ENCODE data around the gene LRRC59.
"Not testable (repeated sequence)": the region's sequence is repeated elsewhere in the genome, so short reads cannot be mapped to it uniquely, and the experiment has no call there.

LRRC59 gene

GRCh38 chr17:50407921-50408320 is 10.6 kb upstream of the LRRC59 start:
- no peak overlapping the region for H3K4me2 ChIP-seq (ENCODE audit: low read length)
- H3K27ac ChIP-seq (ENCODE audit: low read length), result no peak overlapping the region
- 0 out of 2 replicates have a peak, but pooled peaks cover 4% of the 10 kb centered on the region for H3K9me3 ChIP-seq (ENCODE audit: insufficient read depth, low read length)
- H4K20me1 ChIP-seq (ENCODE audit: insufficient read depth, low read length), result no peaks in the 10 kb centered on the region
- H3K4me3 ChIP-seq (ENCODE audit: low read length), result no peak overlapping the region
- no peaks in the 10 kb centered on the region for H3K36me3 ChIP-seq (replicated peaks; ENCODE audit: low read depth, low read length)
- H3K4me1 ChIP-seq (ENCODE audit: low read length), result peaks cover 15% of the 10 kb centered on the region
- H3K79me2 ChIP-seq (ENCODE audit: low read length), result no peaks in the 10 kb centered on the region
- no peak for TF ChIP-seq EZH2phosphoT487 (IDR thresholded peaks at IDR 0.05; ENCODE audit: low read depth)
- TF ChIP-seq, protein P1, sequence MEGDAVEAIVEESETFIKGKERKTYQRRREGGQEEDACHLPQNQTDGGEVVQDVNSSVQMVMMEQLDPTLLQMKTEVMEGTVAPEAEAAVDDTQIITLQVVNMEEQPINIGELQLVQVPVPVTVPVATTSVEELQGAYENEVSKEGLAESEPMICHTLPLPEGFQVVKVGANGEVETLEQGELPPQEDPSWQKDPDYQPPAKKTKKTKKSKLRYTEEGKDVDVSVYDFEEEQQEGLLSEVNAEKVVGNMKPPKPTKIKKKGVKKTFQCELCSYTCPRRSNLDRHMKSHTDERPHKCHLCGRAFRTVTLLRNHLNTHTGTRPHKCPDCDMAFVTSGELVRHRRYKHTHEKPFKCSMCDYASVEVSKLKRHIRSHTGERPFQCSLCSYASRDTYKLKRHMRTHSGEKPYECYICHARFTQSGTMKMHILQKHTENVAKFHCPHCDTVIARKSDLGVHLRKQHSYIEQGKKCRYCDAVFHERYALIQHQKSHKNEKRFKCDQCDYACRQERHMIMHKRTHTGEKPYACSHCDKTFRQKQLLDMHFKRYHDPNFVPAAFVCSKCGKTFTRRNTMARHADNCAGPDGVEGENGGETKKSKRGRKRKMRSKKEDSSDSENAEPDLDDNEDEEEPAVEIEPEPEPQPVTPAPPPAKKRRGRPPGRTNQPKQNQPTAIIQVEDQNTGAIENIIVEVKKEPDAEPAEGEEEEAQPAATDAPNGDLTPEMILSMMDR (IDR thresholded peaks at IDR 0.05; ENCODE audit: low read depth, low read length), result no peak
- H3K27me3 ChIP-seq (ENCODE audit: low read depth, low read length), result no peaks in the 10 kb centered on the region
- no peak overlapping the region for H3K9ac ChIP-seq (ENCODE audit: low read length)
- no peak overlapping the region for H2AFZ ChIP-seq (ENCODE audit: low read depth, low read length)

DNA sequence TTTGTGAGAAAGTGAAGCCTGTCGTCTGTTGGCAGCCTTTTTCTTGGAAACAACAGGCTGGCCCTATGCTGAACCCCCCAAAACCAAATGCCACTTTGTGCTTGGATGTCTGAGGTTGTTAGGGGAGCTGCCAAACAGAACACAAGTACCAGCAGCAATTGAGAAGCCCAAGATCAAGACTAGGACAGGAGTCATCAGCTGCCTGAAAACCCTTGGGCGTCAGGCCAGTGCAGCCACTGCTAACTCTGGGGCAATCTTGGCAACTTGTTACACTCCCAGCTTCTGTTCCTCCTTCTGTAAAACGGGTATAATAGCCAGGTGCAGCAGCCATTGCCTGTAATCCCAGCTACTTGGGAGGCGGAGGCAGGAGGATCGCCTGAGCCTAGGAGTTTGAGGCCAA is 9.3 kb upstream of the LRRC59 start:
- Histone ChIP-seq H3K4me2 (ENCODE audit: low read length) (no peak overlapping the region), H3K27ac (ENCODE audit: low read length) (no peak overlapping the region), H4K20me1 (ENCODE audit: insufficient read depth, low read length) (no peaks in the 10 kb centered on the region), H3K36me3 (replicated peaks; ENCODE audit: low read depth, low read length) (no peaks in the 10 kb centered on the region), H2AFZ (ENCODE audit: low read depth, low read length) (0 out of 2 replicates have a peak overlapping the region, but pooled peaks have one; percentile 30), H3K9me3 (ENCODE audit: insufficient read depth, low read length) (no peaks in the 10 kb centered on the region), H3K27me3 (ENCODE audit: low read depth, low read length) (no peaks in the 10 kb centered on the region), H3K79me2 (ENCODE audit: low read length) (no peaks in the 10 kb centered on the region), H3K4me3 (ENCODE audit: low read length) (no peak overlapping the region), H3K4me1 (ENCODE audit: low read length) (peaks cover 6% of the 10 kb centered on the region), H3K9ac (ENCODE audit: low read length) (no peak overlapping the region)
- TF ChIP-seq, protein P1 (IDR thresholded peaks at IDR 0.05; ENCODE audit: low read depth, low read length), result no peak
- no peak for TF ChIP-seq EZH2phosphoT487 (IDR thresholded peaks at IDR 0.05; ENCODE audit: low read depth)

DNA sequence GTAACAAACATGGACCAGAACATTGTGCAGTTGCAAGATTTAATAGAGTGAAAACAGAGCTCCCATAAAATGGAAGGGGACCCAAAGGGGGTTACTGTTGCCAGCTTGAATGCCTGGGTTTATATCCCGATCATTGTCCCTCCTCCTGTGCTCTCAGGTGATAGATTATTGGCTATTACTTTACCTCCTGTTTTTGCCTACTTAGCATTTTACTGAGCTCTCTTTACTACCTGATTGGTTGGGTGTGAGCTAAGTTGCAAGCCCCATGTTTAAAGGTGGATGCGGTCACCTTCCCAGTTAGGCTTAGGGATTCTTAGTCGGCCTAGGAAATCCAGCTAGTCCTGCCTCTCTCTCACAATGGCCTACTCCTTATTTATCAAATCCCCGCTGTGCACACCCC is 8.0 kb upstream of the LRRC59 start:
- not testable (repeated sequence) for H3K9me3 ChIP-seq (ENCODE audit: insufficient read depth, low read length); H3K27me3 ChIP-seq (ENCODE audit: low read depth, low read length); H2AFZ ChIP-seq (ENCODE audit: low read depth, low read length)

GRCh38 chr17:50399591-50399990 is 2.3 kb upstream of the LRRC59 start:
- Histone ChIP-seq H4K20me1 (ENCODE audit: insufficient read depth, low read length) (peaks cover 13% of the 10 kb centered on the region; the same call in 1 of the 2 replicates), H3K79me2 (ENCODE audit: low read length) (peaks cover 30% of the 10 kb centered on the region), H3K36me3 (replicated peaks; ENCODE audit: low read depth, low read length) (peaks cover 14% of the 10 kb centered on the region), H3K4me1 (ENCODE audit: low read length) (peaks cover 18% of the 10 kb centered on the region)
- not testable (repeated sequence) for H3K4me2 ChIP-seq (ENCODE audit: low read length); H3K4me3 ChIP-seq (ENCODE audit: low read length); H3K9me3 ChIP-seq (ENCODE audit: insufficient read depth, low read length); H3K27ac ChIP-seq (ENCODE audit: low read length); H2AFZ ChIP-seq (ENCODE audit: low read depth, low read length); H3K9ac ChIP-seq (ENCODE audit: low read length); H3K27me3 ChIP-seq (ENCODE audit: low read depth, low read length)

More for the DNA sequence above, 8.0 kb upstream of the LRRC59 start:
- not testable (repeated sequence) for H3K79me2 ChIP-seq (ENCODE audit: low read length); H4K20me1 ChIP-seq (ENCODE audit: insufficient read depth, low read length); H3K36me3 ChIP-seq (replicated peaks; ENCODE audit: low read depth, low read length); H3K4me3 ChIP-seq (ENCODE audit: low read length); H3K4me2 ChIP-seq (ENCODE audit: low read length); H3K4me1 ChIP-seq (ENCODE audit: low read length); H3K27ac ChIP-seq (ENCODE audit: low read length); H3K9ac ChIP-seq (ENCODE audit: low read length)

DNA sequence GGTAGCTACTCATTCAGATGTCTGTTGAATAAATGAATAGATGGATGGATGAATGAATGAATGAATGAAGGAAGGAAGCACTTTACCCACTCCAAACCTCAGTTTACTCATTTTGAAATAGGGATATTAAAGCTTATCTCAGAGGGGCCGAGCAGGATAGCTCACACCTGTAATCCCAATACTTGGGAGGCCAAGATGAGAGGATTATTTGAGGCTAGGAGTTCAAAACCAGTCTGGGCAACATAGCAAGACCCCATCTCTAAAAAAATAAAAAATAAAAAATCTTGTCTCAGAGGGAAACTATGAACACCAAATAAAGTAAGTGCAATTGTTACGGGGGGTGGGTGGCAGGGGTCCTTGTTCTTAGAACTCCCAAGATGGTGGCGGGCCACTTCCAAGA is 1.3 kb upstream of the LRRC59 start:
- H3K4me3 ChIP-seq (ENCODE audit: low read length); H2AFZ ChIP-seq (ENCODE audit: low read depth, low read length): not testable (repeated sequence)

More for the DNA sequence above, 1.3 kb upstream of the LRRC59 start:
- H3K27me3 ChIP-seq (ENCODE audit: low read depth, low read length); H3K9ac ChIP-seq (ENCODE audit: low read length); H3K4me2 ChIP-seq (ENCODE audit: low read length); H3K27ac ChIP-seq (ENCODE audit: low read length); H3K9me3 ChIP-seq (ENCODE audit: insufficient read depth, low read length): not testable (repeated sequence)
- Histone ChIP-seq H3K79me2 (ENCODE audit: low read length) (peaks cover 40% of the 10 kb centered on the region), H3K36me3 (replicated peaks; ENCODE audit: low read depth, low read length) (peaks cover 23% of the 10 kb centered on the region), H4K20me1 (ENCODE audit: insufficient read depth, low read length) (peaks cover 13% of the 10 kb centered on the region; the same call in 1 of the 2 replicates), H3K4me1 (ENCODE audit: low read length) (peaks cover 18% of the 10 kb centered on the region)

All from OCI-LY3 (cell line).